PFSK-1 (cell line): Measurements from ENCODE around the gene GRAMD1A.

Source experiments
- POLR2AphosphoS5 ChIP-seq: IDR thresholded peaks from 2 replicates; pipeline ENCODE4 v1.6.1; 2012; ENCODE audit warnings: low read depth, mild to moderate bottlenecking, control low read depth, low read length, moderate library complexity
- TAF1 ChIP-seq: IDR thresholded peaks from 2 replicates; pipeline ENCODE4 v1.6.1; 2012; ENCODE audit warnings: low read length, control low read depth, borderline replicate concordance; ENCODE audit not compliant: insufficient read depth

DNA sequence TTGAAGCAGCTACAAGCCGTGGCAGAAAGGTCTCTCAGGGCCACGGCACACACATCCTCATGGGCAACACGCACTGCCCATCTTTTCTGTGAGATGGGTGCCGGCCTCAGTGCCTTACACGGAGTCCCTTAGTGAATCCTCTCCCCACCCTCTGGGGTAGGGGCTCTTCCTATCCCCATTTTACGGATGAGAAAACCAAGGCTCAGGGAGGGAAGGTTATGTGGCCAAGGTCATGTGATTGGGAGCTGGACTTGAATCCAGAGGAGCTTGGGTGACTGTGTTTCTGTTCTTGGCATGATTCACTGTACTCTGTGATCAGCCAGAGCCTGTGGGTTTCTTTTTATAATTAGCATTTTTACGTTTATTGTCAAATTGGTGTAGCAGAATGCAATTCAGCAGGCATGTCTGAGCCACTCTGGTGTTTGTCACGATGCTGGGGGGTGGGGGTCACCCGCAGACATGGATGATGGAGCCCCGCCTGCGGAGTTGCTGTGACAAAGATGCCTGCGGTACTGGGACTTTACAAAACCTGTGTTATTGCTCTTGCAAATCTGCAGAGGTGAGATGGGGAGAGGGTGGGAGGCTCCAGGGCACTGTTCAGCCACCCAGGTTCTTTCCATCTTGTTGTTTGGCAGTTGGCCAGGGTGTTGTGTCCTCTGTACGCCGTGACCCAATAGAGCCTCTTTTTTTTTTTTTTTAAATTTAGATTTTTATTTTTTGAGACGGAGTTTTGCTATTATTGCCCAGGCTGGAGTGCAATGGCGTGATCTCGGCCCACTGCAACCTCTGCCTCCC, 34.7 kb downstream of the GRAMD1A start:
- TF ChIP-seq TAF1 (no peak), POLR2AphosphoS5 (no peak)
